Measurements from ENCODE around the gene DUOX1. TPM values are rescaled to one million over a fixed set of nuclear protein-coding genes. Genes with fewer than 3 reads are reported as not detected.

The DUOX1 gene
- total RNA-seq, 1 donor from 2014 or later, result 327 TPM

DNA sequence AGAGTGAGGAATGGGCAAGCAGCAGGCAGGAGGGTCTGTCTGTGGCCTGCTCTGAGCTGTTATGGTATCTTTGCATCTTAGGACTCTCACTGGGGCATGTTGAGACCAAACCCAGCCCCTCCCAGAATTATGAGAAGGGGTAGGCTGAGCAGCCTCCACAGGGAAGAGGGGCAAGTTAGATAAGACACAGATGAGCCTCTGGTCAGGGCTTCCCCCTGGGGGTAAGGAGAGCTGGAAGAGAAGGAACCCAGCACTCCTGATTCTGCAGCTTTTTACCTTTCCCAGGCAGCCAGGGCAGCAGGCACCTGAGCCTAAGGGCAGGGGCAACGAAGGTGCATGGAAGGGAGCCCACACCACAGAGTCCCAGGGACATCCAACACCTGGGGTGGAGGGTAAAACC, 19.3 kb downstream of the DUOX1 start:
- peak; percentile 31 for DNase-seq
- Histone ChIP-seq H3K4me3 (no peak overlapping the region), H3K27ac (no peak overlapping the region), H3K9me3 (no peaks in the 10 kb centered on the region), H3K27me3 (no peaks in the 10 kb centered on the region), H3K36me3 (peaks cover 36% of the 10 kb centered on the region), H3K4me1 (peaks cover 7% of the 10 kb centered on the region)
- no peak for TF ChIP-seq CTCF (IDR thresholded peaks at IDR 0.05)
- no peak for ATAC-seq
- intact Hi-C loops (cut with DNase I), result no loop called here

- Histone ChIP-seq H3K27me3 (no peaks in the 10 kb centered on the region), H3K27ac (no peak overlapping the region), H3K4me1 (peaks cover 7% of the 10 kb centered on the region), H3K36me3 (peaks cover 44% of the 10 kb centered on the region), H3K9me3 (no peaks in the 10 kb centered on the region), H3K4me3 (no peak overlapping the region)
- no peak for TF ChIP-seq CTCF (IDR thresholded peaks at IDR 0.05)
- DNase-seq, result no peak
- no peak for ATAC-seq
- intact Hi-C loops (cut with DNase I), result no loop called here
Observed at GRCh38 chr15:45150481-45150880, 20.7 kb downstream of the DUOX1 start.

DNA sequence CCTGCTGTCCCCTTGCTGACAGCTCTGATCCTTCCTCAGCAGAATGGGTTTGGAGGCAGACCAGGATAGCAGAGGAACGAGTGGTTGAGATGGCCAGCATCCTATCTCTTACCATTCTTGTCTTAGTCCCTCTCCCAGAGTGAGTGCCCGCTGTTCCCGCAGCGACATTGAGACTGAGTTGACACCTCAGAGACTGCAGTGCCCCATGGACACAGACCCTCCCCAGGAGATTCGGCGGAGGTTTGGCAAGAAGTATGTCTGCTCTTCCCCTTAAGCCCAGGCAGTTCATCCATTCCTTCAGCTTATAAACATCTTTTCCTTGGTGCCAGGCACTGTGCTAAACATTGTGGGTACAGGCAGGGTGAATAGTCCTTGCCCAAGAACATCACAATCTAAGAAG, 21.2 kb downstream of the DUOX1 start:
- no peak for ATAC-seq
- Histone ChIP-seq H3K4me3 (no peak overlapping the region), H3K27me3 (no peaks in the 10 kb centered on the region), H3K27ac (no peak overlapping the region), H3K36me3 (peaks cover 49% of the 10 kb centered on the region), H3K4me1 (peaks cover 5% of the 10 kb centered on the region), H3K9me3 (no peaks in the 10 kb centered on the region)
- intact Hi-C loops (cut with DNase I), result no loop called here
- no peak for DNase-seq
- no peak for TF ChIP-seq CTCF (IDR thresholded peaks at IDR 0.05)

DNA sequence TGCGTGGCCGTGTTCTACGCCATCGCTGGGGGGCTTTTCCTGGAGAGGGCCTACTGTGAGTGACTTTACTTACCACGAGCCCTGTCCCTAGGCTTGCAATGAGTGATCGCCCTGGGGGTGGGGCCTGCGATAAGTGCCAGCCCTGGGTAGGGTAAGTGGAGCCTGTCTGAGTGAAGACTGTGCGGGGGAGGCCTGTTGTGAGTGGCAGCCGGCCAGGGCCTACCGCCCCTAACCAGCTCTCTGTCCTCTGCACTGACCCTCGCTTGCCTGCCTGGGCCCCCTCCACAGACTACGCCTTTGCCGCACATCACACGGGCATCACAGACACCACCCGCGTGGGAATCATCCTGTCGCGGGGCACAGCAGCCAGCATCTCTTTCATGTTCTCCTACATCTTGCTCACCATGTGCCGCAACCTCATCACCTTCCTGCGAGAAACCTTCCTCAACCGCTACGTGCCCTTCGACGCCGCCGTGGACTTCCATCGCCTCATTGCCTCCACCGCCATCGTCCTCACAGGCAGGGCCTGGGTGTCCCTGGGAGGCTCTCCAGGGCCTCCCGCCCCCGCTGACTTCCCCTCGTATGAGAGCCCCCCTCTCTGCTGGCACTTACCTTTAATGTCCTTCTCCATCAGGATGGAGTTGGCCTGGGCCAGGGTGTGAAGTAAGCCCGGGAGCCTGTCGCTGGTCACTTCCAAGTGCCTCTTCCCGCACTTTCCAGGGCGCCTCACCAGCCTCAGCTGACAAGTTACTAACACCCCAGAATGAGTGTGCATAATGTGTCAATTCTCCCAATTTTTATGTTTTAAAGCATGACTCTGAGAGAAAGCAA, 22.4 kb downstream of the DUOX1 start:
- no peaks in the 10 kb centered on the region for H3K27me3 ChIP-seq
- intact Hi-C loops (cut with DNase I), result no loop called here
- H3K9me3 ChIP-seq, result no peaks in the 10 kb centered on the region
- no peaks in the 10 kb centered on the region for H3K4me1 ChIP-seq
- peaks cover 52% of the 10 kb centered on the region for H3K36me3 ChIP-seq
- TF ChIP-seq CTCF (IDR thresholded peaks at IDR 0.05), result no peak
- DNase-seq (no peak), ATAC-seq (peak; percentile 6)
- no peak overlapping the region for H3K27ac ChIP-seq
- H3K4me3 ChIP-seq, result no peak overlapping the region

- intact Hi-C loops (cut with DNase I), result no loop called here
- H3K9me3 ChIP-seq, result no peaks in the 10 kb centered on the region
- ATAC-seq (no peak), DNase-seq (no peak)
- no peak for TF ChIP-seq CTCF (IDR thresholded peaks at IDR 0.05)
- no peaks in the 10 kb centered on the region for H3K27me3 ChIP-seq
- no peak overlapping the region for H3K27ac ChIP-seq
- H3K36me3 ChIP-seq, result peaks cover 29% of the 10 kb centered on the region
- peaks cover under 1% of the 10 kb centered on the region for H3K4me1 ChIP-seq
- H3K4me3 ChIP-seq, result no peak overlapping the region
Observed at GRCh38 chr15:45155739-45156138, 25.9 kb downstream of the DUOX1 start.
